GM12878 (cell line): ENCODE data around the gene LRRC75B.

Source experiments
- CHD2 ChIP-seq: IDR thresholded peaks from 2 replicates; pipeline ENCODE4 v1.6.1; 2011; ENCODE audit warnings: low read depth, low read length, improper control_type of control experiment, borderline replicate concordance
- CTCF ChIP-seq, 3 experiments: IDR thresholded peaks in 2 of 3; conservative IDR thresholded peaks in 1 of 3; 2 replicates each; pipeline ENCODE4 v1.5.1; 2011; ENCODE audit warnings: low read depth in 3 of 3, low read length in 3 of 3, mild to moderate bottlenecking in 3 of 3, control low read depth in 2 of 3, moderate library complexity in 2 of 3, inconsistent platforms in 1 of 3, mixed read lengths in 1 of 3; ENCODE audit not compliant: control insufficient read depth in 2 of 3, insufficient read depth in 1 of 3; ENCODE audit errors: extremely low read depth in 1 of 3
- EGR1 ChIP-seq, 2 experiments: IDR thresholded peaks; 1 replicate in 1 of 2; 2 replicates in 1 of 2; pipeline ENCODE4 v1.6.1; 2011 to 2012; ENCODE audit warnings: low read depth in 2 of 2, low read length in 2 of 2, borderline replicate concordance in 1 of 2, mild to moderate bottlenecking in 1 of 2, moderate library complexity in 1 of 2
- ELK1 ChIP-seq: IDR thresholded peaks from 2 replicates; pipeline ENCODE4 v1.6.1; 2012; ENCODE audit warnings: low read depth, low read length, improper control_type of control experiment
- EP300 ChIP-seq, 2 experiments: fragments of 150-350 bp in 1 of 2; IDR thresholded peaks; 2 replicates each; pipeline ENCODE4 v1.6.1; 2011 to 2012; ENCODE audit warnings: low read depth in 2 of 2, low read length in 2 of 2, borderline replicate concordance in 1 of 2, improper control_type of control experiment in 1 of 2, inconsistent platforms in 1 of 2; ENCODE audit not compliant: control insufficient read depth in 1 of 2
- EZH2 ChIP-seq: IDR thresholded peaks from 2 replicates; pipeline ENCODE4 v1.6.1; 2012; ENCODE audit warnings: low read depth, mild to moderate bottlenecking, control low read depth, inconsistent platforms, low read length, borderline replicate concordance; ENCODE audit not compliant: control insufficient read depth
- GABPA ChIP-seq: IDR thresholded peaks from 2 replicates; pipeline ENCODE4 v1.6.1; 2014; ENCODE audit warnings: antibody characterized with exemption, low read depth, mild to moderate bottlenecking, inconsistent platforms
- POLR2A ChIP-seq: IDR thresholded peaks from 2 replicates; pipeline ENCODE4 v1.6.1; 2011; ENCODE audit warnings: low read depth, mild to moderate bottlenecking, low read length
- REST ChIP-seq: IDR thresholded peaks from 2 replicates; pipeline ENCODE4 v1.6.1; 2012; ENCODE audit warnings: mild to moderate bottlenecking, low read depth, low read length
- USF1 ChIP-seq: IDR thresholded peaks from 2 replicates; pipeline ENCODE4 v1.6.1; 2011; ENCODE audit warnings: borderline replicate concordance, low read depth, mild to moderate bottlenecking, moderate library complexity, mixed read lengths, low read length; ENCODE audit not compliant: insufficient read depth; ENCODE audit errors: extremely low read length
- YY1 ChIP-seq: IDR thresholded peaks from 2 replicates; pipeline ENCODE4 v1.6.1; 2011; ENCODE audit warnings: low read depth, mild to moderate bottlenecking, low read length

GRCh38 chr22:24548812-24549211, 44.1 kb downstream of the LRRC75B start:
- TF ChIP-seq EGR1 (IDR thresholded peaks at IDR 0.05; ENCODE audit: borderline replicate concordance in 1 of 2, low read depth in 2 of 2, low read length in 2 of 2) (no peak), EZH2 (no peak), ELK1 (no peak), USF1 (no peak), CHD2 (no peak), EP300 (IDR thresholded peaks at IDR 0.05; ENCODE audit: borderline replicate concordance in 1 of 2, control insufficient read depth in 1 of 2, low read depth in 2 of 2, low read length in 2 of 2) (no peak), GABPA (no peak), REST (no peak), CTCF (IDR thresholded peaks at IDR 0.05 in 2 of 3, conservative IDR thresholded peaks at IDR 0.05 in 1 of 3; ENCODE audit: control insufficient read depth in 2 of 3, extremely low read depth in 1 of 3, insufficient read depth in 1 of 3, low read depth in 3 of 3, low read length in 3 of 3) (no peak), POLR2A (no peak), YY1 (no peak)
